ENCODE measurements around the gene TTC6. TPM values are rescaled to one million over a fixed set of nuclear protein-coding genes. Genes with fewer than 3 reads are reported as not detected.

TTC6 gene
- total RNA-seq, 1 experiment from 2014 or later, result 0.11 TPM

- POLR2A ChIA-PET (ENCODE audit: low non-redundant PET), result no interaction called here
- intact Hi-C loops (cut with micrococcal nuclease; ENCODE audit: unreplicated experiment), result no loop called here
- no peaks in the 10 kb centered on the region for H3K36me3 ChIP-seq (ENCODE audit: insufficient read depth, low read length, poor library complexity, severe bottlenecking)
- no peak overlapping the region for H3K4me3 ChIP-seq (ENCODE audit: low read depth, low read length, poor library complexity, severe bottlenecking)
- no peak for DNase-seq (ENCODE audit: low spot score)
- H3K9me3 ChIP-seq (ENCODE audit: low read depth, low read length, poor library complexity, severe bottlenecking), result no peaks in the 10 kb centered on the region
- BruUV-seq (replicated peaks), result no TSS peak
- H3K27me3 ChIP-seq (replicated peaks; ENCODE audit: insufficient read depth, low read depth, low read length, poor library complexity), result no peaks in the 10 kb centered on the region
- CTCF ChIA-PET, result no interaction called here
- H3K4me1 ChIP-seq (ENCODE audit: insufficient read depth, low read length, poor library complexity, severe bottlenecking), result no peaks in the 10 kb centered on the region
- TF ChIP-seq EZH2 (IDR thresholded peaks at IDR 0.05; ENCODE audit: borderline replicate concordance, low read depth, low read length, poor library complexity, severe bottlenecking) (no peak), CTCF (conservative IDR thresholded peaks at IDR 0.05; ENCODE audit: low read depth, low read length) (no peak)
- H3K27ac ChIP-seq (ENCODE audit: low read depth, low read length, poor library complexity, severe bottlenecking), result no peak overlapping the region
These were observed 28.5 kb upstream of the TTC6 start for GRCh38 chr14:37566811-37567371.

DNA sequence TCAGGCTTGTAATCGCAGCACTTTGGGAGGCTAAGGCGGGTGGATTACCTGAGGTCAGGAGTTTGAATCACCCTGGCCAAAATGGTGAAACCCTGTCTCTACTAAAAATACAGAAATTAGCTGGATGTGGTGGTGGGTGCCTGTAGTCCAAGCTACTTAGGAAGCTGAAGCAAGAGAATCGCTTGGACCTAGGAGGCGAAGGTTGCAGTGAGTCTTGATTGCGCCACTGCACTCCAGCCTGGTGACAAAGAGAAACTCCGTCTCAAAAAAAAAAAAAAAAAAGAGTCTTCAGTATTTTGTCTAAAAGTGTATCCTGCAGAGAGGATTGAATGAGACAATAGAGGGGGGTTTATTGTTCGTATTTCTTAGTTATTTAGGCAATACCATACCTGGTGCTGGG, 25.7 kb upstream of the TTC6 start:
- Histone ChIP-seq H3K4me1 (ENCODE audit: insufficient read depth, low read length, poor library complexity, severe bottlenecking) (no peaks in the 10 kb centered on the region), H3K9me3 (ENCODE audit: low read depth, low read length, poor library complexity, severe bottlenecking) (no peaks in the 10 kb centered on the region), H3K27me3 (replicated peaks; ENCODE audit: insufficient read depth, low read depth, low read length, poor library complexity) (no peaks in the 10 kb centered on the region), H3K27ac (ENCODE audit: low read depth, low read length, poor library complexity, severe bottlenecking) (no peak overlapping the region), H3K36me3 (ENCODE audit: insufficient read depth, low read length, poor library complexity, severe bottlenecking) (no peaks in the 10 kb centered on the region), H3K4me3 (ENCODE audit: low read depth, low read length, poor library complexity, severe bottlenecking) (no peak overlapping the region)
- ChIA-PET CTCF (no interaction called here), POLR2A (ENCODE audit: low non-redundant PET) (no interaction called here)
- intact Hi-C loops (cut with micrococcal nuclease; ENCODE audit: unreplicated experiment), result no loop called here
- no peak for DNase-seq (ENCODE audit: low spot score)
- no TSS peak for BruUV-seq (replicated peaks)
- TF ChIP-seq EZH2 (IDR thresholded peaks at IDR 0.05; ENCODE audit: borderline replicate concordance, low read depth, low read length, poor library complexity, severe bottlenecking) (no peak), CTCF (conservative IDR thresholded peaks at IDR 0.05; ENCODE audit: low read depth, low read length) (no peak)

DNA sequence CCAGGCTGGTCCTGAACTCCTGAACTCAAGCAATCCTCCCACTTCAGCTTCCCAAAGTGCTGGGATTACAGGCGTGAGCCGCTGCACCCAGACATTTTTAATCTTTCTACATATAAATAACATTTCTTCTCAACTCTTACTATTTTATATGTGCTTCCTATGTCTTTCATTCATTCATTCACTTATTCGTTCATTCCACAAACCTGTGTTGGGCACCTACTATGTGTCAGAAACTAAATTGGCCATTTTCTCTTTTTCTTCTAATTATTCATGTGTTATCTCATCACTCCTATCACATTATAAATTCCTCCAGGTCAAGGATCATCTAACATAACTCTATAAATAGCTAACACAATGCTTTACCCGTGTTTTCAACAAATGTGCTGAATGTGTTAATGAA, 24.0 kb upstream of the TTC6 start:
- no peaks in the 10 kb centered on the region for H3K9me3 ChIP-seq (ENCODE audit: low read depth, low read length, poor library complexity, severe bottlenecking)
- no peaks in the 10 kb centered on the region for H3K36me3 ChIP-seq (ENCODE audit: insufficient read depth, low read length, poor library complexity, severe bottlenecking)
- no peak overlapping the region for H3K27ac ChIP-seq (ENCODE audit: low read depth, low read length, poor library complexity, severe bottlenecking)
- POLR2A ChIA-PET (ENCODE audit: low non-redundant PET), result no interaction called here
- no TSS peak for BruUV-seq (replicated peaks)
- no peaks in the 10 kb centered on the region for H3K4me1 ChIP-seq (ENCODE audit: insufficient read depth, low read length, poor library complexity, severe bottlenecking)
- CTCF ChIA-PET, result no interaction called here
- intact Hi-C loops (cut with micrococcal nuclease; ENCODE audit: unreplicated experiment), result no loop called here
- no peak overlapping the region for H3K4me3 ChIP-seq (ENCODE audit: low read depth, low read length, poor library complexity, severe bottlenecking)
- H3K27me3 ChIP-seq (replicated peaks; ENCODE audit: insufficient read depth, low read depth, low read length, poor library complexity), result no peaks in the 10 kb centered on the region
- no peak for TF ChIP-seq CTCF (conservative IDR thresholded peaks at IDR 0.05; ENCODE audit: low read depth, low read length)
- TF ChIP-seq EZH2 (IDR thresholded peaks at IDR 0.05; ENCODE audit: borderline replicate concordance, low read depth, low read length, poor library complexity, severe bottlenecking), result no peak
- DNase-seq (ENCODE audit: low spot score), result no peak

All from A673 (cell line).